ENCODE results near the gene CAPZB. TPM values are rescaled to one million over a fixed set of nuclear protein-coding genes. Genes with fewer than 3 reads are reported as not detected.

The CAPZB gene
- total RNA-seq, 1 experiment from 2014 or later: 348 TPM

GRCh38 chr1:19432943-19433718 is 52.2 kb downstream of the CAPZB start:
- no peaks in the 10 kb centered on the region for H3K23me2 ChIP-seq (ENCODE audit: insufficient read length, low read depth, low read length, poor library complexity, severe bottlenecking)
- H3K9ac ChIP-seq (ENCODE audit: extremely low read depth, insufficient read length, low read length): no peak overlapping the region
- H3K79me2 ChIP-seq (ENCODE audit: insufficient read depth, low read length): peaks cover 66% of the 10 kb centered on the region
- no peak overlapping the region for H2BK15ac ChIP-seq (ENCODE audit: low read depth, low read length)
- Mint-ChIP-seq H3K27me3 (ENCODE audit: low read depth) (no peaks in the 10 kb centered on the region), H3K9me3 (no peaks in the 10 kb centered on the region), H3K27ac (no peak overlapping the region), H3K36me3 (ENCODE audit: insufficient read depth in 1 of 3, low read depth in 3 of 3) (peaks cover 3 to 19% (median 12%) of the 10 kb centered on the region in 3 experiments; a peak in 6 of 7 replicates), H3K4me3 (no peak overlapping the region), H3K4me1 (peaks cover 17 to 20% of the 10 kb centered on the region in 2 experiments)
- H3K4me2 ChIP-seq (ENCODE audit: insufficient read depth, insufficient read length, low read length): no peak overlapping the region
- WGBS (ENCODE audit: extremely low coverage, insufficient read length, low lambda C conversion rate): no CpG with 5 or more reads among the region's 15 CpGs
- H3K14ac ChIP-seq (ENCODE audit: insufficient read depth, low read length): no peak overlapping the region
- H4K8ac ChIP-seq (replicated peaks; ENCODE audit: insufficient read length, low read depth, low read length): no peak overlapping the region
- no peak overlapping the region for H3K56ac ChIP-seq (ENCODE audit: insufficient read length, low read depth, low read length)
- no peak overlapping the region for H3T11ph ChIP-seq (ENCODE audit: low read length)
- no peak overlapping the region for H2BK120ac ChIP-seq (ENCODE audit: low read depth, low read length, poor library complexity, severe bottlenecking)
- H3K79me1 ChIP-seq (ENCODE audit: insufficient read depth, low read depth, low read length, poor library complexity, severe bottlenecking): peaks cover 25% of the 10 kb centered on the region
- no peak overlapping the region for H2AK5ac ChIP-seq (ENCODE audit: insufficient read length, low read length)
- H2AFZ ChIP-seq (ENCODE audit: low read length): no peak overlapping the region
- no peak overlapping the region for H3K23ac ChIP-seq (ENCODE audit: insufficient read length, low read depth, low read length)
- no peak for DNase-seq
- no peak for TF ChIP-seq CTCF (conservative IDR thresholded peaks at IDR 0.05)
- H4K20me1 ChIP-seq (ENCODE audit: control insufficient read depth, insufficient read depth, insufficient read length): no peaks in the 10 kb centered on the region
- H3K9me3 ChIP-seq (ENCODE audit: control insufficient read depth, low read depth, low read length): no peaks in the 10 kb centered on the region
- H2BK5ac ChIP-seq (ENCODE audit: insufficient read length, low read length): no peak overlapping the region
- no peak overlapping the region for H4K5ac ChIP-seq (ENCODE audit: insufficient read length, low read depth, low read length)
- no peak overlapping the region for H3K18ac ChIP-seq (ENCODE audit: insufficient read length, low read depth, low read length)
- H2BK12ac ChIP-seq (ENCODE audit: insufficient read length, low read depth, low read length): no peak overlapping the region
- no peak overlapping the region for H4K91ac ChIP-seq (ENCODE audit: insufficient read length, low read depth, low read length)
- peaks cover 3% of the 10 kb centered on the region; the same call in 1 of the 2 replicates for H3K4me1 ChIP-seq (ENCODE audit: insufficient read depth, low read length)
- H3K27me3 ChIP-seq (ENCODE audit: insufficient read depth, low read length): no peaks in the 10 kb centered on the region
- H2BK20ac ChIP-seq (ENCODE audit: low read depth, low read length, poor library complexity, severe bottlenecking): no peak overlapping the region
- H3K27ac ChIP-seq (ENCODE audit: insufficient read length, low read depth, low read length): no peak overlapping the region
- H3K4ac ChIP-seq (ENCODE audit: low read depth, low read length): no peak overlapping the region

Measured in H9 (cell line).